Peyer's patch (tissue), 4 donors: Measurements from ENCODE around the gene HOATZ.

Experiments
- CTCF ChIP-seq, 6 experiments: fragments of 450-650 bp in 4 of 6; fragments of 200-600 bp in 2 of 6; sonication (generic) in 1 of 6; IDR thresholded peaks; one replicate each; pipeline ENCODE4 v1.5.1; 2017 to 2019; ENCODE audit warnings: antibody characterized with exemption in 6 of 6, mild to moderate bottlenecking in 3 of 6, moderate library complexity in 1 of 6
- POLR2A ChIP-seq, 2 donors: fragments of 450-650 bp; IDR thresholded peaks; one replicate each; pipeline ENCODE4 v1.5.1; 2017; ENCODE audit warnings: antibody characterized with exemption in 2 of 2, mild to moderate bottlenecking in 2 of 2, moderate library complexity in 2 of 2

GRCh38 chr11:111526501-111526900 lies 11.9 kb downstream of the HOATZ start:
- no peak for TF ChIP-seq CTCF (IDR thresholded peaks at IDR 0.05)
- no peak for TF ChIP-seq POLR2A (IDR thresholded peaks at IDR 0.05)
